Hematopoietic multipotent progenitor cell treated with erythropoietin and hydrocortisone succinate and interleukin-3 and kit ligand, for 4 days (in vitro differentiated cells): Measurements from ENCODE around the gene MPP2.
"Not testable (repeated sequence)": the region's sequence is repeated elsewhere in the genome, so short reads cannot be mapped to it uniquely, and the experiment has no call there.

Experiments
- DNase-seq: peaks from one replicate; pipeline ENCODE4 v3.0.0-alpha.2; 2015

Gene MPP2

DNA sequence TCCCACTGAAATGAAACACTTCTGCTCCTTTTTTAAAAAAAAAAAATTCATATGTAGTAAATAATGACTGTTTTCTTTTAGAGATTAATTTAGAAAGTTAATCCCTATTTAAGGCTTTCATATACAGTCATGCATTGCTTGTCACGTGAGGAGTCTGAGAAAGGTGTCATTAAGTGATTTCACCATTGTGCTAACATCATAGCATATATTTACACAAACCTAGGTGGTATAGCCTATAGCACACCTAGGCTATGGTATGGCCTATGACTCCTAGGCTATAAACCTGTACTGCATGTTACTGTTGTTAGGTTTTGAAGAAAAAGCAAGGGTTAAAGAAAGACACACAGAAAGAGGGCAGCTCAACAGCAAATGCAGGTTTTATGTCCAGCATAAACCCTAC, 21.3 kb upstream of the MPP2 start:
- DNase-seq = no peak

DNA sequence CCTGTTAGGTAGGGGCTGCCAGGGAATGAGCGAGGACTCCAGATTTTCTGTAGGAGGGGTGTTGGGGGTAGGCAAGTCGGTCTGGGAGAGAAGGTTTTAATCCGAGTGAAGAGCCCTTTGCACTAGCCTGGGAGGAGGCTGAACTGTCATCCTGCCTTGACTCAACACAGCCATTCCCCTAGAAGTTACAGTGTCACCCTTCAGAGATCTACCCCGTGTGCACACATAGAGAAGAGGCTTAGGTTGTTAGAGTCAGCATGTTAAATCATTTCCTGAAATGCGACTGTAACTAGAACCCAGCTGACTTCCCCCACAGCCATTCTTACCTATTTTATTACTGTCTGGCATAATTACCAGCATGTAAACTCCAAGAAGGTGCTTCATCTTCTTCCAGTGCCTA, 20.6 kb upstream of the MPP2 start:
- DNase-seq = not testable (repeated sequence)

DNA sequence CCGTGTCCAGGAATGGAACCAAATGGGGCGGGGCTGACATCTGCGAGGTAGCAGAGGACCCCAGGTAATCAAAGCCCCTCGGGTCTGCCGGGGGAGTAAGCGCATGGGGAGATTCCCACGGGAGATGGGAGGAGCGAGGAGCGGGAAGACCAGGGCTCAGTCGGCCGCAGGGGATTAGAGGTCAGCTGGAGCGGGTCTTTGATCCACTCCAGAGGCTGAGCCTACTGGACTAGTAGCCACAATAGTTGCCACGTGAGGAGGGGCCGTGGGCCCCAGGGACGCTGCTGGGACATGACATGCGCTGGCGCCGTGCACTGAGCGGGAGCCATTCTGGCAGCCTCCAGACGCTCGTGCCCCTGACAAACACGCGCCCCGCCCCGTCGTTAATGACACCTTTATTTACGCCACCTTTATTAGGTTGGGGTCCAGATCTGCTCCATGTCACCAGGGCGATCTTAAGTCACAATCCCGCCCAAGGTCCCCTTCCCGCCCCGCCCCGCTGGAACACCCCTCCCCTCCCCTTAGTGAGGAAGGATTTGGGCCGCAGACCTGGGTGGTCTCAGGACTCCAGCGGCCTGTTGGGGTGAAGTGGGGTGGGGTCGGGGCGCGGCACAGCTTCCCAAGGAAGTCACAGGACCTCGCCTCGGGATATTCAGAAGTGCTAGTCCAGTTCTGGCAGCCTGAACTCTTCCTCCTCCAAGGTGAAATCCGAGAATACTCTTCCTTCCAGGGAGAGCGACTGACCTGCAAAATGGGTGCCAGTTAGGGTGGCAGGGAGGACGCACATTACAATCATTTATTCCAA, 19.9 kb upstream of the MPP2 start:
- DNase-seq = no peak

DNA sequence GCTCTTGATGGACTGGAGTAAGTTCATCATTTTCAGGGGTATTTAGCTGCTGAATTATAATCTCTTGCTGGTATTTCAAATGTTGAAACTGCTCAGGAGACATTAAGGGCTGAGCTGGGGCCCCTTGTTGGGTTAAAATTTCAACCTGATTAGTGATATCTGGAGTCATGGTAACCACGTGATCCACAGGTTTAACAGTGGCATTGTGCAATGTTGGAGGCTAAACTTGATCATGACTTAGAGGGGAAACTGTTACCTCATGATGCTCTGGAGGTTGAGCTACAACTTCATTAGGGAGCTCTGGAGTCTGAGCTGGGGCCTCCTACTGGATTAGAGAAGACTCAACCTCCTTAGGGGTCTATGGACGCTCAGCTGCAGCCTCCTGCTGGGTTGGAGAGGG, 17.2 kb upstream of the MPP2 start:
- DNase-seq = no peak

DNA sequence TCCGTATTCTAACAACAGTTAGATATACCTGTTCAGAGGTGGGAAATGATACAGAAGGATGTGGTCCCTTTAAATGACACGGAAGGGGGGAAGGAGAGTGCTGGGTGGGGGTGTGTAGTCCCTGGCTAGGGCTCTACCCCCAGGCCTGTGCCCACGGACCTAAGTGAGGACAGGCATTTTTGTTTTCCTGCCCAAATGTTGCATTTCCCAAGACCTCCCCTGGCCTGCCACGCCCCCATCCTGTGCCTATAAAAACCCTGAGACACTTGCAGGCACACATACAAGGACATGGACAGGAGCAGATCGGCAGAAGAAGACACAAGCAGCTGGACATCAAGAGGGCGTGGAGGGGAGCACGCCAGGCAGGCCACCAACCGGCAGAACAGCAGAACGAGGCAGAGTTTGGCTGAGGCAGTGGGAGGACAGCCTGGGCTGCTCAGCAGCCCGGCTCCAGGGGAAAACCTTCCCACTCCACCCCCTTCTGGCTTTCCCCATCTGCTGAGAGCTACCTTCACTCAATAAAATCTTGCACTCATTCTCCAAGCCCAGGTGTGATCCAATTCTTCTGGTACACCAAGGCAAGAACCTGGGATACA, 13.3 kb upstream of the MPP2 start:
- DNase-seq = no peak

DNA sequence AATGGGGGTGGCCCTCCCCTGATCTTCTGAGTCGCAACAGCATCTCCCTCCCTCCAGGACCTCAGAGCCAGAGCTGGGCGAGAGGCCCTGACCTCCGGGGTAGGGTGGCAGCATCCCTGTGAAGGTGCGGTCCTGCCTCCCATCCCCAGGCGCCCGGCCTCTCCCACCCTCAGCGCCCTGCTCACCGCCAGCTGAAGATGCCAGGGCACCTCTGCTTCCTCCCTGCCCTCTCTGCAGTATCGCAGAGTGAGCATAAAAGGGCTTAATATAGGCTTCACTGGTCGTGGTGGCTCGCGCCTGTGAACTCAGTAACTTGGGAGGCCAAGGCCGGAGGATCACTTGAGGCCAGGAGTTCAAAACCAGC, 10.7 kb upstream of the MPP2 start:
- DNase-seq = no peak

DNA sequence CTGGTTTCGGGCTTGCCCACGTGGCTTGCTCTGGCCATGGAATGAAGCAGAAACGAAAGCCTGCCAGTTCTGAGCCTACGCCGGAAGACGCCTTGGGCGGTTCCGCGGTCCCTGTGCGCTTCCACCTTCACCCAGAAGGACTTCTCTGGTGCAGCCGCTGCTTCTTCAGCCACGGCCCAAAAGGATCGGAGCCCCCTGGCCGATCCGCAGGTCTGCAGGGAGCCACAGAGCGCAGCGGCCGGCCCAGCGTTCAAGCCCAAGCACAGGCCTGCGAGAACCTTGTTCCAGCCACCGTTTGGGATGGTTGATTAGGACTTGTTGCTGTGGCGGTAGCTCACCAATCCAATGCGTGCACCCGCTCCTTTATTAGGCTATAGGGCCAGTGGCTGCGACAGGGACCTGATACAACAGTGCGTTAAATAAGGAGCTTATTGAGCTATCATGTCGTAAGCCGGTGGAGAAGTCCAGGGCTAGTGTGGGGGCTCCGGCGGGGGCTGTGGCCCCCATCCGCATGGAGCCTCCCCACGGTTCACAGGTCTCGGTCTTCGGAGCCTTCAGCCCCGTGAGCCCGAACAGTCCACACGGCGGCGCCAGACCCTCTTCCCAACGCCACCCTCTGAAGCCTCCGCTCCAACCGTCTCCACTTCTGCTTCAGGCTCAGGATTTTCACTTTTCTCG, 10.2 kb upstream of the MPP2 start:
- DNase-seq = peak; percentile 65

DNA sequence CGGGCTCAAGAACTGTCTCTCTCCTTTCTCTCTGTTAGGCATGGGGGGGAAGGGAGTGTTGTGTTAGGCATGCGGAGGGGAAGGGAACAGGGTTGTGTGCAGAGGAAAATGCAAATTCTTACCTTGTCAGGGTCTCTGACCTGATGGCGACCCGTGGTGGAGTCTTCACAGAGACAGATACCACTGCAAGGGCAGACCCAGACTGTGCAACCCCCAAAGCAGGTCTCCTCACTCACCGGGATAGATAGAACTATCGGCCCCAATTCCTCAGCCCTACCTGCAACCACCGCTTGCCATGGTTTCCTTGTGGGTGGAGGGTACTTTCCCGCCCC, 9.6 kb upstream of the MPP2 start:
- no peak for DNase-seq

DNA sequence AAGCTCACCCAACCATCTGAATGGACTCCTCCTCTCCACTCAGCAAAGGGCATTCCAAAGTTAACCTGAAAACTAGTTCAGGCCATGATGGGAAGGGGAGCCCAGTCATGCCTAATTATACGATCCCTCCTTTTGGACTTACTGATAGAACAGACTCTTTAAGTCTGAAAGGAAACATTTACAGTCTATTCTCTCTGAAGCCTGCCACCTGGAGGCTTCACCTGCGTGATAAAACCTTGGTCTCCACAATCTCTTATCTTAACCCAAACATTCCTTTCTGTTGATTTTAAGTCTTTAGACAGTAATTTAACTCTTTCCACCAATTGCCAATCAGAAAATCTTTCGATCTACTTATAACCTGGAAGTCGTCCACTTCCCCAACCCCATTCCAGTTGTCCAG, 9.0 kb upstream of the MPP2 start:
- DNase-seq = no peak

DNA sequence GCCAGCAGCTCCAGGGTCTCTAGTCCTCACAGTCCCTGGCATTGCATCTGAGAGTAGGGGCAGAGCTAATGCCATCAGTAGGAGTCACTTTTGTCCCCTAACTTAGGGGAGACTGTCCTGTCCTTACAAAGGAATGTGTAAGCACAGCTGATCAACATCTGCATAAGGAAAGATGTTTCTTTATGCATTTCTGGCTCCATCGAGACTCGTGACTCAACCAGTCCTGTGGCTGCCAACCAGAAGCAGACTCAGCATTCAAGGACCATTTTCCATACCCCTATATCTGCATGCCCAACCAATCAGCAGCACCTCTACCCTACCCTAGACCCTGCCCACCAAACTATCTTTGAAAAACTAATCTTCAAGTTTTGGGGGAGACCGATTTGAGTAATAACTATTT, 8.2 kb upstream of the MPP2 start:
- DNase-seq = no peak

DNA sequence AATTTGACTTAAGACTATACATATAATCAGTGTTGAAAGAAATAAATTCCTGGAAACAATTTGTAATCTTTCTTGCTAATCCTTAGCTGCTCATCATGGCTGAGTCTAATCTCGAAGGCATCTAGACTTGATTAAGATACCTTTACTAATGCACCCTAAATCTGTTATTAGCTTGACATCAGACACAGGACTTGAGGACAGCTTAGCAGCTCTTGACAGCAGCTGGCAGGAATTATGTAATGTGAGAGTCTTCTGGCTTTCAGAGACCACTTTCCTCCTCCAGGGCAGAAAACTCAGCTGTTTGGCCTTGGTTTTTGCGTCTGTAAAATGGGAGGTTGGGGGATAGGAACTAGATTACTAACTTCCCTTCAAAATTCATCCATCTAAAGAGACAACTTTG, 7.1 kb upstream of the MPP2 start:
- DNase-seq = no peak

DNA sequence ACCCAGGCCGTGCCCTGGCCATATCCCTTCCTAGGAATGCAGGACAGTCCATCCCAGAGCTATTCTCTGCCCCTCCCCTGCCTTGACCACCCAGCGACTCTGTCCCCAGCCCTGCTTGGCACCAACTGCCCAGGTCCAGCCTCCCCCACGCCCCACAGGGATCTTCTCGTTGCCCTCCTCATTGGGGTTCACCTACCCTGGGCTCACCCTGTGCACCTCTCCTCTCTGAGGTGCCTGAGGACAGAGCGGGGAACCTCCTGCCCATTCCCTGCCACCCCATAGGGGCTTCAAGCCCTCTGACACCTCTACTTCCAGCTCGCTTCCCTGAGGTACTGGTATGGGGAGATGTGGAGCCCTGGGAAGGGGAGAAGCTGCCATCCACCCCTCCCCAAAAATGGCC, 6.2 kb upstream of the MPP2 start:
- no peak for DNase-seq

DNA sequence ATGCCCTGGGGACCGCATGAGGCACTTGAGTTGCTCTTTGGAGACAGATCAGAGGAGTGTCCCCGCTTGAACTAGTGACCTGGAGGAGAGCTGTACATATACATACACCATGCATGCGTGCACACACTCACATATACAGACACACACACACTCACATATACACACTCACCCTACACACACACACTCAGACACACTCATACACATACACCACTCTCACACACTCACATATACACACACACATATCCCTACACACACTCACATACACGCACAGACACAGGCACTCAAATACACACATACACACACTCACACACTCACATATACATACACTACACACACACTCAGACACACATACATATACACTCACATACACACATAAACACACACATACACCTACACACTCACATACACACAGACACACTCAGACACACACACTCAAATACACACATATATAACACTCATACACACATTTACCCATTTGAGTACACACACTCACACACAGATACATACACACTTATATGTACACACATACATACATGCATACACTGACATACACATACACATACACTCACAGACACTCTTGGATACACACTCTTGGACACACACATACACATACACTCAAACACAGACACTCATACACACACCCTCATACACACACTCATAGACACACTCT, 5.4 kb upstream of the MPP2 start:
- DNase-seq = no peak

DNA sequence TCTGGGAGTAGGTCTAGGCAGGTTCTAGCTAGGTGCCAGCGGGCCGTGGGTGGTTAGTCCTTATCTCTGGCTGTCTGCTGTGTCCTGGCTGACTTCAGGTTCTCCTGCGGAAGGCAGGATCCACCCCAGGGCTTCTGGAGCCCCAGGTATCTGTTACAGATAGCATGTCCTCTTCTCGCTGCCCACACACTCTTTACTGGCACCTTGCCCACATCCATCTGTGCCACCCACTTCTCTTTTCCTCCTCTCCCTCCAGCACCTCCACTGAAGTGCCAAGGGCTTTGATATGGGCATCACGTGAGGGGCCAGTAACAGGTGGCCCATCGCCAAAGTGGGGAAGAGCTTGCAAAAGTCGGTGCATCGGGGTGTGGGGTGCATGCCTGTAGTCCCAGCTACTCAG, 4.6 kb upstream of the MPP2 start:
- peak; percentile 40 for DNase-seq

DNA sequence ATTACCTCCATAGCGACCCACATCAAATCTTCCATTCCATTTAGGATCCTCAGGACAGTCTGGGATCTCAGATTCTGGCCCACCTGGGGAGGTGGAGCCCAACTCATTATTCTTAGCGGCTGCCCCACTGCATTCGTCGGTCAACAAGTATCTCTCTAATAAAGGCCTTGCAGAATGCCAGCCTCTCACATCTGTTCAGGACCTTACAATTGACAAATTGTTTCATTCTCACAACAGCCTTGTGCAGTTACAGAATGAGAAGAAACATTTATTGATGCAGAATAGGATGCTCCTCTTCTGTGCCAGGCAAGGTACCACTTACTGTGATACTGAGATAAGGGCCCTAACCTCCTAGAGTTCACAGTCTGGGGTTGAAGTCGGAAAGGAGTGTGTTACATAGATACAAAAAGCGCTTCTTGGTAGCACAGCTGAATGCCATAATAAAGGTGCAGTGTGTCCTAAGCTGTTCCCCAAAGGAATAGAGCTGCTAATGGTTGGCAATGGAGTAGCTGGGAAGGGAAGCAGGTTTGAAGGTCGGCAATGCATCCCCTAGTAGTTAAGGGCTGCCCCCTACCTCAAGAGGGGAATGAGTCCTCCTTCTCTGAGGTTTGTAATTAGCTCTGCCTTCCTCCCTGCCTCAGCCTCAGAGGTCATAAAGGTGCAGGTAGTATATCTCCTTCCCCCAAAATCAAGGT, 2.3 kb upstream of the MPP2 start:
- DNase-seq = no peak

DNA sequence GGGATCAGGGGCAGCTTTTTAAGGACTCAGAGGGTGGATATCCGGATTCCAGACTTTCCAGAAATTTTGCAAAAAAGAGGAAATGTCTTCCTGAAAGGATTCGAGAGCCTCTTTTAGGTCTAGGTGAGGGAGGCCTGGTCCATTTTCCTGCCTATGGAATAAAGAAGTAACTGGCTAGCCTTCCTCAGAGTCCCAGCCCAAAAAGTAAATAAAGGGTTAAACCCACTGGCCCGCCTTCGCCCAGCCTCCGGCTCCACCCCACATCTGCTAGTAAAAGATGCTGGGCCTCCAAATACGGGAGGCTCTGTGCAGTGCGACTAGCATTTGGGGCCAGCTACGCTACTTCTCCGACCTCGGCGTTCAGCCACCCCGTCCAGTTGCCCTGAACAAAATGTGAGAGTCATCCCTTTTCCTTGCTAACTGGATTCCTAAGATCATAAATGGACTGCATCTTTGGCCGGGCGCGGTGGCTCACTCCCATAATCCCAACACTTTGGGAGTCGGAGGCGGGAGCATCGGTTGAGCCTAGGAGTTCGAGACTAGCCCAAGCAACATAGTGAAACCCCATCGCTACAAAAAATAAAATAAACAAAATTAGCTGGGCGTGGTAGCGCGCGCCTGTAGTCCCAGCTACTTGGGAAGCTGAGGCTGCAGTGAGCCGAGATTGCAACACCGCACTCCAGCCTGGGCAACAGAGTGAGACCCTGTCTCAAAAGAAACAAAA, 824 bp upstream of the MPP2 start:
- DNase-seq = peak; percentile 81

DNA sequence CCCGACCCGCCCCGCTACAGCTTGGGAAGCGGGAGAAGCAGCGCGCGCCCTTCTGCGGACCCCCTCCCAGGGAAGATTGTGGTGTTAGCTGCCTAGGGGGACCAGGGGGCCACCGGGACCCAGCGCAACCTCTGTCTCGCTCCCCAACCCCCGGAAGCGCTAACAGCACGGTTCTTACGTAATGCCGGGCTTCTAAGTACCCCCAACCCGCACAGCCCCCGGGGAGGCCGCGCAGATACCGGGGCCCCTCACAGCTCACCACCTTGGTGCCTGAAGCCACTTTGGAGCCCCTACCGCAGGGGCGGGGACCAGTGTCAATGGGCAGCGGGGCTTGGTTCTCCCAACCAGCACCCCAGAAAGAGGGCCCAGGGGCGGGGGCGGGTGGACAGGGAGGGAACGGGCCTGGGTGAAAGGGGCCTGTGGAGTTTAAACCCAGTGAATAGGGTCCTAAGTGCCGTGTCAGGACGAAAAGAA, 348 bp downstream of the MPP2 start:
- DNase-seq = no peak

DNA sequence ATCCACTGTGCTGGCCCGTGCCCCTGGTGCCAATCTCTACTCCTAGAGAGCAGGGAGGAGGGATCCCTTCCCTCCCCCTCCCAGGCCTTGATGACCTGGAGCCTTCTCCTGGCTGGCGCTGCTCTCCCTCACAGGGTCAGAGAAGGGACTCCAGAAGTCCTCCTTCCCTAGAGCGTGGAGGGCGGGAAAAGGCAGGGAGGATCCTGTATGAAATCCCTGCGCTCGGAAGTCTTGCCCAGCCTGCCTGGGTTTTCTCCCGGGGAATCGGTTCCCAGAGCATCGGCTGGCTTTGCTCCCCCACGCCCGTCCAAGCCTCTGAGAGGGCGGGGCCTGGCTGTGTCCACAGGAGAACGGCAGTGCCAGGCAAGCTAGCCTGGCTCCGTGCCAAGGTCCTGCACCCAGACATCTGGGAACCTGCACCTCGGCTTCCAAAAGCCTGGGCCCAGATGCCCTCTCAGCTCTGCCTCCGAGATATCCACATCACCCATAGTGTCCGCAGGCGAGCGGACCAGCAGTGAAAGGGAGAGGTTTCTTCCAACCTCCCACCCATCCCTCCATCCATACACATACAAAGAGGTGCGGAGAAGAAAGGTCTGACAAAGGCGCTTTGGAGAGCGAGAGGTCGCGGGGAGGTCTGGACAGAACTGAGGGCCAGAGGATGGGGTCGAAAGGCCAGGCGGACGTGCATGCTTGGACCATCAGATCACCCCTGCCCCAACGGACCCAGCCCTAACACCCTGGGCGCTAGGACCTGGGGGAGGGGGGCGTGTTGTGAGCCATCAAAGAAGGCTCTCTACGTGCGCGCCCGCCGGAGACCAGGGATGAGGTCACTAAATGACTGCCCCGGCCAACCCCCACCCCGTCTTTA, 1.1 kb downstream of the MPP2 start:
- peak; percentile 40 for DNase-seq

DNA sequence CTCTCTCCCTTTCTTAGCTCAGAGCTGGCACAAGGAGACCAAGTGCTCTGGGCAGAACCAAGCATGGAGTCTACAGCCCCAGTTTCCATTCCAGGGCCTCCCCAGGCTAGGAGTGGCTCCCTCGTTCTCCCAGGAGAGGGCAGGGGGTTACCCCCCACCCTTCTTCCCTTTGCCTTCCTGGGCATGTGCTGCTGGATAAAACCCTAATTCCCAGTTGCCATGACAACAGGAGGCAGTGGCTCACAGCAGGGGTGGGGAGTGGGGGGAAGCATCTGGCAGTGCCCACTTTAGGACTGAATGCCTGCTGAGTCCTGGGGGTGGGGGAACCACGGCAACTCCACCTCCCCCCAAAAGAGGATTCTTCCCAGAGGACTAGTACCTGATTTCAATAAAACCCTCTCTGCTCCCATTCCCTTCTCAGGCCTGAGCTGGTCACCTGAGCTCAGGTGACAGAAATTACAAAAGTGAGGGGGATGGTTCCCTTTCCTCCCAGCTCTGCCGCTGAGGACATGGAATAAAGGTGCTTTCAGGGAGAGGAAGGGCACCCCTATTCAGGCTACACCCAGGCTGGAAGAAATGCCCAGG, 1.8 kb downstream of the MPP2 start:
- no peak for DNase-seq

DNA sequence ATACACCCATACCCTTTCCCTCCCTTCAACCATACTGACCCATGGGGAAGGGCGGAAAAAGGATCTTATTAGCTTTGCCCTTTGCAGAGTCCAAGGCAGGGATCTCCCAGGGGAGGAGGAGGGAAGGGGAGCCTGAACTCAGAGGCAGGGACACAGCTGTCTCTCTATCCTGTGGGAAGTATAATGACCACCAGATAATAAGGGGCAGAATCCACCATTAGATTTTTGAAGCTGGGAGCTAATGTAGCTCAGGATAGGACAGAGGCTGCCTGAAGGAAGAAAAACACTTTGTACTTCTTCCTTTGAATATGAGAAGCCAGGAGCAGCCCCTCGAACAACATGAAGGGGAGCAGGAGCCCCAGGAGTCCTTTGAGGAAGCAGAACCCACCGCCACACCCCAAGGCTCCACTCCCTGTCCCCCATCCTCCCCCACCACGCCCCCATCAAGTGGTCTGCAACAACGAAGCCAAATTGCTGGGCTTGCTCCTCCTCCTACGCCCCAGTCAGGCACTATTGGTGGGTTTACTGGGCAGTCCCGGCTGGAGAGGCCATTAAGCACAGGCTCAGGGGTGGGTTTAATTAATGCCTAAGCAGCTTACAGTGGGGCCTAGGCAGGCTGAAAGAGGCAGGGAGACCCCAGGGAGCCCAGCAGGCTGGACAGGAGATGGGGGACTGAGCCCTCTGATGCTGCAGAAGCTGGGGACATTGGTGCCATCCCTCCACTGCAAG, 5.3 kb downstream of the MPP2 start:
- DNase-seq = no peak
